Heart left ventricle (tissue), 16 donors: ENCODE measurements around the gene MGMT. TPM values are rescaled to one million over a fixed set of nuclear protein-coding genes. Genes with fewer than 3 reads are reported as not detected.

Source experiments
- ATAC-seq, 4 donors: fragments of 200-7000 bp; cut with Tn5 transposase; one replicate each; pipeline ENCODE4 v1.9.1; 2020 to 2022; ENCODE audit warnings: moderate library complexity in 4 of 4, mild to moderate bottlenecking in 3 of 4, moderate number of reproducible peaks in 1 of 4
- DNase-seq, 5 donors: peaks; one replicate each; pipeline ENCODE4 v3.0.0-alpha.2; 2020
- H3K27ac ChIP-seq, 12 donors: fragments of 200-600 bp; sonication (generic) in 4 of 12; one replicate each; pipeline versions ENCODE4 v1.5.0 to v1.8.0; 2016 to 2022; ENCODE audit warnings: mild to moderate bottlenecking in 2 of 12
- H3K27me3 ChIP-seq, 9 donors: fragments of 200-600 bp; sonication (generic) in 2 of 9; one replicate each; pipeline versions ENCODE4 v1.5.1 to v1.8.0; 2016 to 2022; ENCODE audit warnings: mild to moderate bottlenecking in 3 of 9
- H3K36me3 ChIP-seq, 9 donors: fragments of 200-600 bp; sonication (generic) in 2 of 9; one replicate each; pipeline versions ENCODE4 v1.5.0 to v1.8.0; 2018 to 2022; ENCODE audit warnings: mild to moderate bottlenecking in 2 of 9
- H3K4me1 ChIP-seq, 12 donors: fragments of 200-600 bp; sonication (generic) in 4 of 12; one replicate each; pipeline versions ENCODE4 v1.5.0 to v1.8.0; 2016 to 2022; ENCODE audit warnings: mild to moderate bottlenecking in 3 of 12
- H3K4me3 ChIP-seq, 12 donors: fragments of 200-600 bp; sonication (generic) in 4 of 12; one replicate each; pipeline versions ENCODE4 v1.5.0 to v1.8.0; 2017 to 2022; ENCODE audit warnings: mild to moderate bottlenecking in 9 of 12, moderate library complexity in 4 of 12
- H3K9me3 ChIP-seq, 12 donors: fragments of 200-600 bp; sonication (generic) in 4 of 12; one replicate each; pipeline versions ENCODE4 v1.5.0 to v1.8.0; 2016 to 2022; ENCODE audit warnings: mild to moderate bottlenecking in 1 of 12
- CTCF ChIP-seq, 12 donors: fragments of 200-600 bp; sonication (generic) in 4 of 12; IDR thresholded peaks; one replicate each; pipeline versions ENCODE4 v1.5.0 to v1.8.0; 2018 to 2022; ENCODE audit warnings: antibody characterized with exemption in 12 of 12, mild to moderate bottlenecking in 5 of 12
- POLR2A ChIP-seq, 2 donors: fragments of 450-650 bp; IDR thresholded peaks; one replicate each; pipeline ENCODE4 v1.6.1; 2017; ENCODE audit warnings: antibody characterized with exemption in 2 of 2, mild to moderate bottlenecking in 2 of 2, moderate library complexity in 2 of 2
- WGBS, 4 donors: extraction: QIAGEN DNeasy Blood & Tissue Kit in 2 of 4; methylation state at CpG; one replicate each; pipeline versions ENCODE4 v1.1.5 to v1.1.7; 2013 to 2018; 5-methylcytosine and 5-hydroxymethylcytosine counted together
- intact Hi-C, 10 donors: fragments of 100-400 bp; cut with DNase I; formaldehyde crosslinking; loops; one replicate each; pipeline versions ENCODE4 v1.11.1 to v1.14.2; 2022
- polyA plus RNA-seq, 2 donors: library from polyadenylated mRNA; stranded (reverse); fragments of 200-250 nt; gene quantifications; one replicate each; pipeline ENCODE4 v1.2.3, GENCODE V29; 2013
- total RNA-seq, 9 donors: library from RNA; depleted of rRNA in 2 of 9; stranded (reverse); fragments of >200 nt in 2 of 9; fragmentation: NEBNext Ultra II Directional in 3 of 9; extraction: Animal tissue kit (Norgen Biotek cat#: 25700) in 3 of 9; gene quantifications; one replicate each; pipeline versions ENCODE4 v1.1.0 to v1.2.4, GENCODE V29; 2016 to 2023
- donor health status: ischemic (EF 13 %, LVEDD 7.1; RV severe dilation, severe dysfunction).
- donor health status: healthy with polysubstance abuse.
- donor health status: DM: no; HTN: yes; CAD: no.
- donor health status: DM: no; HTN: no; CAD: no.
- donor health status: ischemic (EF 25% LVEDD 6.9; RV normal size, moderate dysfunction).
- donor health status: ischemic (EF 25% LVEDD 5.7; RV mildly dilated, moderate dysfunction).
- donor health status: healthy.
- donor health status: DM: yes; HTN: yes; CAD: no.
- donor health status: ischemic (EF 35%, LVEDD 5.7; RV mildly dilated, moderate dysfunction).
- donor health status: nonischemic (EF 11% LVEDD 7.7; RV severe dilation, severe dysfunction).
- donor health status: DM: yes; HTN: yes; CAD: no.
- donor health status: PGD.
- donor health status: ischemic (EF 29% LVEDD 5.4; RV normal size, mild dysfunction).
- donor health status: nonischemic (EF 23%, LVEDD 6.1; RV moderate dilation, normal function).

The MGMT gene
- total and polyA plus RNA-seq, 11 donors: 6.2 to 25.3 (median 11.6) TPM

GRCh38 chr10:129658376-129659072 is 191.5 kb downstream of the MGMT start:
- H3K36me3 ChIP-seq: no peaks in the 10 kb centered on the region
- WGBS, 4 donors: 79 to 91% (median 84%) methylated on average over 9 of the region's 9 CpGs
- no peak overlapping the region for H3K4me3 ChIP-seq
- H3K27me3 ChIP-seq: no peaks in the 10 kb centered on the region
- no peaks in the 10 kb centered on the region for H3K4me1 ChIP-seq
- no peak for DNase-seq
- peaks cover 0 to 2% (median 0%) of the 10 kb centered on the region in 12 donors for H3K9me3 ChIP-seq
- TF ChIP-seq CTCF (IDR thresholded peaks at IDR 0.05) (peak in 6 of 12 donors; percentile 10 to 36 (median 30)), POLR2A (IDR thresholded peaks at IDR 0.05) (no peak)
- no peak overlapping the region for H3K27ac ChIP-seq
- intact Hi-C loops: no loop called here
- ATAC-seq: no peak

- Histone ChIP-seq H3K27me3 (no peaks in the 10 kb centered on the region), H3K27ac (no peak overlapping the region), H3K4me3 (no peak overlapping the region), H3K36me3 (no peaks in the 10 kb centered on the region), H3K9me3 (peaks cover 0 to 14% (median 0%) of the 10 kb centered on the region in 12 donors), H3K4me1 (no peaks in the 10 kb centered on the region)
- intact Hi-C loops: no loop called here
- TF ChIP-seq POLR2A (IDR thresholded peaks at IDR 0.05): no peak
- no peak for TF ChIP-seq CTCF (IDR thresholded peaks at IDR 0.05)
- DNase-seq: no peak
- ATAC-seq: no peak
- 92 to 93% (median 92%) methylated on average over 14 of the region's 14 CpGs for WGBS, 4 donors
Measured at GRCh38 chr10:129659508-129660268, 192.6 kb downstream of the MGMT start.

GRCh38 chr10:129660569-129660968 is 193.5 kb downstream of the MGMT start:
- 83 to 96% (median 94%) methylated on average over 5 of the region's 5 CpGs for WGBS, 4 donors
- no peak overlapping the region for H3K4me3 ChIP-seq
- no peak for ATAC-seq
- no peak for TF ChIP-seq POLR2A (IDR thresholded peaks at IDR 0.05)
- TF ChIP-seq CTCF (IDR thresholded peaks at IDR 0.05): no peak
- peaks cover 0 to 15% (median 0%) of the 10 kb centered on the region in 12 donors for H3K9me3 ChIP-seq
- H3K27me3 ChIP-seq: no peaks in the 10 kb centered on the region
- no peak overlapping the region for H3K27ac ChIP-seq
- no peak for DNase-seq
- intact Hi-C loops: no loop called here
- H3K36me3 ChIP-seq: no peaks in the 10 kb centered on the region
- H3K4me1 ChIP-seq: no peaks in the 10 kb centered on the region

- Histone ChIP-seq H3K36me3 (no peaks in the 10 kb centered on the region), H3K4me3 (no peak overlapping the region), H3K27ac (no peak overlapping the region), H3K9me3 (peaks cover 0 to 15% (median 0%) of the 10 kb centered on the region in 12 donors), H3K27me3 (no peaks in the 10 kb centered on the region), H3K4me1 (no peaks in the 10 kb centered on the region)
- no peak for TF ChIP-seq CTCF (IDR thresholded peaks at IDR 0.05)
- TF ChIP-seq POLR2A (IDR thresholded peaks at IDR 0.05): no peak
- intact Hi-C loops: no loop called here
- DNase-seq: no peak
- ATAC-seq: no peak
- WGBS, 4 donors: 90 to 94% (median 92%) methylated on average over 5 of the region's 5 CpGs
Measured at GRCh38 chr10:129662426-129662825, 195.4 kb downstream of the MGMT start.
